ENCODE data around the gene ESCO1.

- no peak for TF ChIP-seq EP300 (IDR thresholded peaks at IDR 0.05)
- TF ChIP-seq POLR2A (IDR thresholded peaks at IDR 0.05) = no peak
- no peak for TF ChIP-seq CTCF (IDR thresholded peaks at IDR 0.05)
- TF ChIP-seq POLR2AphosphoS5 (IDR thresholded peaks at IDR 0.05) = no peak
Measured at GRCh38 chr18:21602299-21602587, 1.7 kb upstream of the ESCO1 start.
